Measurements from ENCODE around the gene MXRA8. TPM values are rescaled to one million over a fixed set of nuclear protein-coding genes. Genes with fewer than 3 reads are reported as not detected.

The MXRA8 gene
- total RNA-seq, 1 experiment from 2014 or later = 9.6 TPM

- no peaks in the 10 kb centered on the region for H3K4me1 ChIP-seq (ENCODE audit: insufficient read depth, low read length)
- no peaks in the 10 kb centered on the region for H3K9me3 Mint-ChIP-seq
- H3K27me3 ChIP-seq (ENCODE audit: insufficient read depth, low read length) = no peaks in the 10 kb centered on the region
- no peak overlapping the region for H3K27ac Mint-ChIP-seq
- no peaks in the 10 kb centered on the region for H3K9me3 ChIP-seq (ENCODE audit: control insufficient read depth, low read depth, low read length)
- H3K27me3 Mint-ChIP-seq (ENCODE audit: low read depth) = no peaks in the 10 kb centered on the region
- H2BK12ac ChIP-seq (ENCODE audit: insufficient read length, low read depth, low read length) = no peak overlapping the region
- no peak overlapping the region for H2BK120ac ChIP-seq (ENCODE audit: low read depth, low read length, poor library complexity, severe bottlenecking)
- TF ChIP-seq CTCF (conservative IDR thresholded peaks at IDR 0.05) = no peak
- no peak overlapping the region for H2AK5ac ChIP-seq (ENCODE audit: insufficient read length, low read length)
- no peak overlapping the region for H2BK15ac ChIP-seq (ENCODE audit: low read depth, low read length)
- H3K9ac ChIP-seq (ENCODE audit: extremely low read depth, insufficient read length, low read length) = no peak overlapping the region
- no CpG with 5 or more reads among the region's 16 CpGs for WGBS (ENCODE audit: extremely low coverage, insufficient read length, low lambda C conversion rate)
- H4K8ac ChIP-seq (replicated peaks; ENCODE audit: insufficient read length, low read depth, low read length) = no peak overlapping the region
- no peak overlapping the region for H3K4me2 ChIP-seq (ENCODE audit: insufficient read depth, insufficient read length, low read length)
- H2AFZ ChIP-seq (ENCODE audit: low read length) = no peak overlapping the region
- peaks cover 57 to 89% (median 72%) of the 10 kb centered on the region in 3 experiments; a peak in 6 of 7 replicates for H3K36me3 Mint-ChIP-seq (ENCODE audit: insufficient read depth in 1 of 3, low read depth in 3 of 3)
- H3K4me3 Mint-ChIP-seq = no peak overlapping the region
- no peak overlapping the region for H4K5ac ChIP-seq (ENCODE audit: insufficient read length, low read depth, low read length)
- H3K79me1 ChIP-seq (ENCODE audit: insufficient read depth, low read depth, low read length, poor library complexity, severe bottlenecking) = no peaks in the 10 kb centered on the region
- no peak overlapping the region for H4K91ac ChIP-seq (ENCODE audit: insufficient read length, low read depth, low read length)
- H3K23ac ChIP-seq (ENCODE audit: insufficient read length, low read depth, low read length) = no peak overlapping the region
- H2BK20ac ChIP-seq (ENCODE audit: low read depth, low read length, poor library complexity, severe bottlenecking) = no peak overlapping the region
- H3T11ph ChIP-seq (ENCODE audit: low read length) = no peak overlapping the region
- no peak overlapping the region for H3K56ac ChIP-seq (ENCODE audit: insufficient read length, low read depth, low read length)
- no peak overlapping the region for H3K27ac ChIP-seq (ENCODE audit: insufficient read length, low read depth, low read length)
- H3K4me1 Mint-ChIP-seq = no peaks in the 10 kb centered on the region
- H3K23me2 ChIP-seq (ENCODE audit: insufficient read length, low read depth, low read length, poor library complexity, severe bottlenecking) = no peaks in the 10 kb centered on the region
- H3K4ac ChIP-seq (ENCODE audit: low read depth, low read length) = no peak overlapping the region
- no peaks in the 10 kb centered on the region for H4K20me1 ChIP-seq (ENCODE audit: control insufficient read depth, insufficient read depth, insufficient read length)
- no peaks in the 10 kb centered on the region for H3K79me2 ChIP-seq (ENCODE audit: insufficient read depth, low read length)
- H3K14ac ChIP-seq (ENCODE audit: insufficient read depth, low read length) = no peak overlapping the region
- H3K18ac ChIP-seq (ENCODE audit: insufficient read length, low read depth, low read length) = no peak overlapping the region
- H2BK5ac ChIP-seq (ENCODE audit: insufficient read length, low read length) = no peak overlapping the region
- no peak for DNase-seq
Observed at GRCh38 chr1:1388078-1388472, 29.7 kb upstream of the MXRA8 start.

Data from H9 (cell line).